OCI-M1 (cell line): Measurements from ENCODE around the gene FXYD7.

Source experiments
- DNase-seq: peaks from one replicate; lab custom pipeline; 2025; lab: John Stamatoyannopoulos, UW

FXYD7 gene

GRCh38 chr19:35110974-35111373 lies 32.1 kb upstream of the FXYD7 start:
- no peak for DNase-seq

- DNase-seq: no peak
These were observed 29.9 kb upstream of the FXYD7 start for GRCh38 chr19:35112995-35113688.

GRCh38 chr19:35114353-35115176 lies 28.5 kb upstream of the FXYD7 start:
- DNase-seq: peak; percentile 79

GRCh38 chr19:35115177-35115951 lies 27.7 kb upstream of the FXYD7 start, which contains the start of gene FXYD3:
Gene FXYD3 (plus strand): TSS chr19:35115823. CDS start chr19:35119377, 3,554 bp downstream.
- DNase-seq: no peak

- DNase-seq: no peak
These were observed 26.8 kb upstream of the FXYD7 start for GRCh38 chr19:35116072-35116801.

- DNase-seq: no peak
These were observed 25.9 kb upstream of the FXYD7 start for GRCh38 chr19:35117116-35117515.

GRCh38 chr19:35117799-35118198 lies 25.3 kb upstream of the FXYD7 start:
- no peak for DNase-seq

GRCh38 chr19:35118268-35119020 lies 24.6 kb upstream of the FXYD7 start:
- DNase-seq: no peak

GRCh38 chr19:35119091-35119490 lies 24.0 kb upstream of the FXYD7 start:
- no peak for DNase-seq

- no peak for DNase-seq
These were observed 23.4 kb upstream of the FXYD7 start for GRCh38 chr19:35119578-35120155.

- no peak for DNase-seq
These were observed 22.6 kb upstream of the FXYD7 start for GRCh38 chr19:35120492-35120891.

GRCh38 chr19:35120898-35121297 lies 22.2 kb upstream of the FXYD7 start:
- no peak for DNase-seq

GRCh38 chr19:35122687-35123551 lies 20.1 kb upstream of the FXYD7 start:
- DNase-seq: no peak

- DNase-seq: no peak
These were observed 19.5 kb upstream of the FXYD7 start for GRCh38 chr19:35123573-35123972.

GRCh38 chr19:35124098-35125060 lies 18.7 kb upstream of the FXYD7 start:
- peak; percentile 86 for DNase-seq

GRCh38 chr19:35125270-35125717 lies 17.8 kb upstream of the FXYD7 start:
- DNase-seq: no peak

GRCh38 chr19:35125749-35126623 lies 17.1 kb upstream of the FXYD7 start:
- DNase-seq: no peak

- DNase-seq: no peak
These were observed 16.5 kb upstream of the FXYD7 start for GRCh38 chr19:35126624-35126959.
